GM21723 (cell line): ENCODE data around the gene ARGFX.
"Not testable (repeated sequence)": the region's sequence is repeated elsewhere in the genome, so short reads cannot be mapped to it uniquely, and the experiment has no call there.

Experiments
- ATAC-seq: cut with Tn5 transposase; IDR thresholded peaks from one replicate; pipeline ENCODE4 v1.9.1; 2021; ENCODE audit warnings: mild to moderate bottlenecking, moderate library complexity; ENCODE audit not compliant: unreplicated experiment

ARGFX gene

GRCh38 chr3:121598564-121598963 is 30.8 kb downstream of the ARGFX start:
- no peak for ATAC-seq

DNA sequence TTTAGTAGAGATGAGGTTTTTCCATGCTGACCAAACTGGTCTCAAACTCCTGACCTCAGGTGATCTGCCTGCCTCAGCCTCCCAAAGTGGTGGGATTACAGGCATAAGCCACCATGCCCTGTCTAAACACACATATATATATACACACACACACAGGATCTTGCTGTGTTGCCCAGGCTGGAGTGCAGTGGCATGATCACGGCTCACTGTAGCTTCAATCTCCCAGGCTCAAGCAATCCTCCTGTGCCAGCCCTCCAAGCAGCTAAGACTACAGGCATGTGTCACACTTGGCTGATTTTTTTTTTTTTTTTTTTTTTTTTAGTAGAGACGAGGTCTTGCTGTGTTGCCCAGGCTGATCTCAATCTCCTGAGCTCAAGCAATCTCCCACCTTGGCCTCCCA is 32.2 kb downstream of the ARGFX start:
- ATAC-seq: not testable (repeated sequence)

DNA sequence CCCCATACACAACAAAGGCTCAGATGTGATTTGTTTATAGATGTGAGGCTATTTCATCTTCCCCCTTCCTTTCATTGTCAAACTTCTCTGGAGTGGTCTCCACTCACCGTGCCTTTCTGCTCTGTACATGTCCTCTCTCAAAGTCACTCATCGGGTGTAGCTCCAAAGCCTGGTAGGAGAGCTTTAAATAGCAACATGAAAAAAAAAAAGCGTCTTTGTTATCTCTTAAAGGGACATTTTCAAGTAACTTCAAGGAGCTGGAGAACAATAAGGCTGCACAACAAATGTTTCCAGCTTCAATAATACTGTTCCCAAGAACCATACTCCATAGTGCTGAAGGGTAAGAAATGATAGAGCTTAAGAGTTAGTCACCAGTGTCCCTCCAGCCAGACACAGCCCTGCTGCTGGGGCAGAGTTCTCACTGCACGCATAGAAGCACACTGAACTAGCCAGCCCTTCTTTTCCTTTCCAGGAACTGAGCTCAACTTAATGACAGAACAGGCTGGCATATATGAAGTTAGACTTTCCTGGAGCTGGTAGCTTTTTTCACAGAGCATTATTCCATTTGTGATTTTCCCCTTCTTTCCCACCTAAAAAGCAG is 33.6 kb downstream of the ARGFX start:
- ATAC-seq: no peak

DNA sequence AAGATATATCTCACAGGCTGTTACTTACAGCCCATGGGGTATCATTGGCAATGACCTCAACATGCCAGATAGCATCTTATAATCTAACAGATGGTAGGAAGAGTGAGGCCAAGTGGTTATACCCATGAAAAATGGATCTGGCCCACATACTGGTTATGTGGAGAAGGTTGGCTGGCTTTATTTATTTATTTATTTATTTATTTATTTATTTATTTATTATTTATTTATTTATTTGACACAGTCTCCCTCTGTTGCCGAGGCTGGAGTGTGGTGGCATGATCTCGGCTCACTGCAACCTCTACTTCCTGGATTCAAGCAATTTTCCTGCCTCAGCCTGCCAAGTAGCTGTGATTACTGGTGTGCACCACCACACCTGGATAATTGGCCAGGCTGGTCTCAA is 37.0 kb downstream of the ARGFX start:
- ATAC-seq: no peak

DNA sequence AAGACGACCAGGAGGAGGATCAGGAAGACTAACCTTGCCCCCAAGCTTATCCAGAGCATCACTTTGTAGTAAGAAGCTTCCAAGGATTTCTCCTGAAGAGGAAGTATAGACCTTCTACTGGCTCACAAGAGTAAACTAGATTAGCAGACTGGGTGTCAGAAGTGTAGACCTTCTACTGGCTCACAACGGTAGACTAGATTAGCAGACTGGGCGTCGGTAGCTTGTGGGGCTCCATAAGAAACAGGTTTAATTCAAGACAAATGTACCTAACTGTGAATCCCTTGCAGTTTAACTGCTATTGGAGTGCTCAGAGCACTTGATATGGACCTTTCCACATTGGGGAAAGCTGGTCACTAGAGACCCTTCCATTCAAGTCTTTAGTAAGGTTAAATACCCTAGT is 38.4 kb downstream of the ARGFX start:
- no peak for ATAC-seq
